Epithelial cell of alveolus of lung (primary cell): ENCODE measurements around the gene TLN1. TPM values are rescaled to one million over a fixed set of nuclear protein-coding genes. Genes with fewer than 3 reads are reported as not detected.

ENCODE experiments used
- total RNA-seq: library from RNA; depleted of rRNA; stranded (reverse); fragments of >200 nt; gene quantifications from 2 replicates; pipeline ENCODE4 v1.2.1, GENCODE V29; 2015

The TLN1 gene, protein sequence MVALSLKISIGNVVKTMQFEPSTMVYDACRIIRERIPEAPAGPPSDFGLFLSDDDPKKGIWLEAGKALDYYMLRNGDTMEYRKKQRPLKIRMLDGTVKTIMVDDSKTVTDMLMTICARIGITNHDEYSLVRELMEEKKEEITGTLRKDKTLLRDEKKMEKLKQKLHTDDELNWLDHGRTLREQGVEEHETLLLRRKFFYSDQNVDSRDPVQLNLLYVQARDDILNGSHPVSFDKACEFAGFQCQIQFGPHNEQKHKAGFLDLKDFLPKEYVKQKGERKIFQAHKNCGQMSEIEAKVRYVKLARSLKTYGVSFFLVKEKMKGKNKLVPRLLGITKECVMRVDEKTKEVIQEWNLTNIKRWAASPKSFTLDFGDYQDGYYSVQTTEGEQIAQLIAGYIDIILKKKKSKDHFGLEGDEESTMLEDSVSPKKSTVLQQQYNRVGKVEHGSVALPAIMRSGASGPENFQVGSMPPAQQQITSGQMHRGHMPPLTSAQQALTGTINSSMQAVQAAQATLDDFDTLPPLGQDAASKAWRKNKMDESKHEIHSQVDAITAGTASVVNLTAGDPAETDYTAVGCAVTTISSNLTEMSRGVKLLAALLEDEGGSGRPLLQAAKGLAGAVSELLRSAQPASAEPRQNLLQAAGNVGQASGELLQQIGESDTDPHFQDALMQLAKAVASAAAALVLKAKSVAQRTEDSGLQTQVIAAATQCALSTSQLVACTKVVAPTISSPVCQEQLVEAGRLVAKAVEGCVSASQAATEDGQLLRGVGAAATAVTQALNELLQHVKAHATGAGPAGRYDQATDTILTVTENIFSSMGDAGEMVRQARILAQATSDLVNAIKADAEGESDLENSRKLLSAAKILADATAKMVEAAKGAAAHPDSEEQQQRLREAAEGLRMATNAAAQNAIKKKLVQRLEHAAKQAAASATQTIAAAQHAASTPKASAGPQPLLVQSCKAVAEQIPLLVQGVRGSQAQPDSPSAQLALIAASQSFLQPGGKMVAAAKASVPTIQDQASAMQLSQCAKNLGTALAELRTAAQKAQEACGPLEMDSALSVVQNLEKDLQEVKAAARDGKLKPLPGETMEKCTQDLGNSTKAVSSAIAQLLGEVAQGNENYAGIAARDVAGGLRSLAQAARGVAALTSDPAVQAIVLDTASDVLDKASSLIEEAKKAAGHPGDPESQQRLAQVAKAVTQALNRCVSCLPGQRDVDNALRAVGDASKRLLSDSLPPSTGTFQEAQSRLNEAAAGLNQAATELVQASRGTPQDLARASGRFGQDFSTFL (N-terminal part only)
- 184 and 414 TPM in 2 replicates for total RNA-seq

DNA sequence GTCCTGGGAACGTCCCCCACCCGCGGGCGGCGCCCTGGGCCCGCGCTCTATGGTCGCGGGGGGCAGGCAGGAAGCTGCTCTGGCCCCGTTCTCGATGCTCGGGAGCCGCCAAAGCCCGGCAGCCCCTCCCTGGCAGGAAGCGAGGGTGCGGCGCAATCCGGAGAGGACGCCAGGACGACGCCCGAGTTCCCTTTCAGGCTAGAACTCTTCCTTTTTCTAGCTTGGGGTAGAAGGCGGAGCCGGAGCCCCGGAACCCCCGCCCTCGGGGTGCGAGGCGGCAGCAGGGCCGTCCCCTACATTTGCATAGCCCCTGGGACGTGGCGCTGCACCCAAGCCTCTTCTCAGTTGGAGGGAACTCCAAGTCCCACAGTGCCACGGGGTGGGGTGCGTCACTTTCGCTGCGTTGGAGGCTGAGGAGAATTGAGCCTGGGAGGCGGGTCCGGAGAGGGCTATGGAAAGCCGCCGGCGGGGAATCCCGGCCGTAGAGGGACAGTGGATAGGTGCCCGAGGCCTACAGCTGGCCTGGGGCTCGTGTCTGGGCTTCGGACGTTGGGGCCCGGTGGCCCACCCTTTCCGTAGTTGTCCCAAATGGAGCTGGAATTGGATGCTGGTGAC is at the start of gene TLN1, which contains the start of gene CREB3:
TSS of gene TLN1 (minus strand) at position 11 of the 615 bp plus-strand sequence. CDS start 6,501 bp downstream, outside the sequence.
TSS of gene CREB3 (plus strand) at position 482 of the 615 bp plus-strand sequence. CDS start at position 589, 107 bp downstream.

GRCh38 chr9:35754264-35754663 is 22.3 kb upstream of the TLN1 start, which contains the start of gene MSMP:
MSMP (minus strand) TSS chr9:35754276; CDS start chr9:35754129, 147 bp downstream.

DNA sequence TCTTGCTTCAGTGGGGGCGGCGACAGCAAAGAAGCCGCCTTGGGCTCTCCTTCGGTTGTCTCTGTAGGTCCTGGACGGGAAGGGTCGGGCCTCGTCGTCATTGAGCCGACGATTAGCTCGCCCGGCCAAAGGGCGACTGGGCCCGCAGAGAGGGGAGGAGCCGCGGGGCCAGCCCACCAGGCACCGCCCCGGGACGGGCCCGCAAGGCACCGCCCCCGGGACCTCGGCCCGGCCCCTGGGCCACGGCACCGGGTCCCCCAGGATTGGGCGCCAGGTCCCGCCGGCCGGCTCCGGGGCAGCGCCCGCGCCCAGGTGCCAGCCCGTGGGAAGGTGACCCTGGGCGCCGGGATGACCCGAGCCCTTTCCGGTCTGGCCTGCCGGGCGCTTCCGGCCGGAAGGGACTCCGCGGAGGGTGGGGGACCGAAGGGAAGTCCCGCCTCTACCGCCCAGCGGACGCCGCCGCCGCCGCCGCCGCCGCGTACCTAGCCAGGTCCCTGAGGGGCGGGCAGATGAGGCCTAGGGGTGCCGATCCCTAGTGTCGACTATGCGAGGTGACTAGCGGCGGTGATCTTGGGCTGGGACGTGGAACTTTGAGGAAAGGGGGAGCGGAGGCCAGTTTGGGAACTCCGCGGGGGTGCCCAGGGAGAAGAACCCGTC is 17.0 kb upstream of the TLN1 start, which contains the start of the genes GBA2 and RGP1:
TSS of gene GBA2 (minus strand) at position 371 of the 657 bp plus-strand sequence. CDS start 524 bp downstream, outside the sequence.
TSS of gene RGP1 (plus strand) at position 430 of the 657 bp plus-strand sequence. CDS start 469 bp downstream, outside the sequence.

GRCh38 chr9:35689542-35690293 is 42.3 kb downstream of the TLN1 start, which contains the start of gene TPM2:
TPM2 (minus strand) TSS chr9:35689925; CDS start chr9:35689817, 108 bp downstream.

GRCh38 chr9:35673132-35674024 is 58.6 kb downstream of the TLN1 start, which contains the start of gene CA9:
CA9 (plus strand) TSS chr9:35673928; CDS start chr9:35673960, 32 bp downstream.

DNA sequence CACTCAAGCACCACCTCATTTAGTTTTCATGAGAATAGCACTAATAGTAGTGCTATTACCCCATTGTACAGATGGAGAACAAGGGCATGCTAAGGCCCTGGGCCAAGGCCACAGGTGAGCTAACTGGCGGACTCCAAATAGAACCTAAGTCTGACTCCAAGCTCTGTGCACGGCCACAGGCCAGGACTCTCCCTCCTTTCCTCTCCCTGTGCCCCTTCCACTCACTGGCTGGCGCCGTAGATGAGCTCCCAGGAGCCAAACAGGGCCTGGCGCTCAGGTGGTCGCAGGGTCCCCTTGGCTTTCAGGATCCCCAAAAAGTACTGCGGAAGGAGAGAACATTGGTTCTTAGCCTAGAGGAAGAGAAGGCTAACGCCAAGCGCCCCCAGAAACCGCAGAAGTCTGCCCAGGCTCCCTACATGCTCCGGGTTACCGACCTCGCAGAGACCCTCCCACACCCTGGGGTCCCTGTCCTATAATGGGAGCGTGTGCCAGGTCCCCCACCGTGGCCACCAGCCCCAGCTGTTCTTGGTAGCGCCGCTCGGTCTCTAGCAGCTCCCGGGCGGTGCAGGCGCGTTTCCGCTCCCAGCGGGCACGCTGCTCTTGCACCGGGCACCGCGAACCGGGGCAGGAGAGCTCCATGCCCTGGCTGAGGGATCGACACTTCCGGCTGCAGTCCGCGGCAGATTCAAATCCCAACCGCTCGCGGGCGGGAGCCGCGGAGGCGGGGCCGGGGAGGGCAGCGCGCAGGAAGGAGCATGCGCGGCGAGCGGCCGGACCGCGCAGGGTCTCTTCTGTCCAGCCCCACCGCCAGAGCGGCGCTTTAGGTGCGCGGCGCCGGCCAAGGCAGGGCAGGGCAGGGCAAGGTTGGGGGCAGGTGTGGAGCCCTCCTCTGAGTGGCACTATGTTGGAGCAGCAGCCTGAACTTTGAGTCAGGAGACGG is 67.2 kb downstream of the TLN1 start, which contains the start of gene ARHGEF39:
TSS of gene ARHGEF39 (minus strand) at position 665 of the 940 bp plus-strand sequence. CDS start at position 639, 26 bp downstream.

GRCh38 chr9:35658137-35658967 is 73.6 kb downstream of the TLN1 start, which contains the start of gene CCDC107:
CCDC107 (plus strand) TSS chr9:35658292; CDS start chr9:35658380, 88 bp downstream.

GRCh38 chr9:35657546-35658136 is 74.4 kb downstream of the TLN1 start, which contains the start of gene RMRP:
RMRP (minus strand) TSS chr9:35658019.

DNA sequence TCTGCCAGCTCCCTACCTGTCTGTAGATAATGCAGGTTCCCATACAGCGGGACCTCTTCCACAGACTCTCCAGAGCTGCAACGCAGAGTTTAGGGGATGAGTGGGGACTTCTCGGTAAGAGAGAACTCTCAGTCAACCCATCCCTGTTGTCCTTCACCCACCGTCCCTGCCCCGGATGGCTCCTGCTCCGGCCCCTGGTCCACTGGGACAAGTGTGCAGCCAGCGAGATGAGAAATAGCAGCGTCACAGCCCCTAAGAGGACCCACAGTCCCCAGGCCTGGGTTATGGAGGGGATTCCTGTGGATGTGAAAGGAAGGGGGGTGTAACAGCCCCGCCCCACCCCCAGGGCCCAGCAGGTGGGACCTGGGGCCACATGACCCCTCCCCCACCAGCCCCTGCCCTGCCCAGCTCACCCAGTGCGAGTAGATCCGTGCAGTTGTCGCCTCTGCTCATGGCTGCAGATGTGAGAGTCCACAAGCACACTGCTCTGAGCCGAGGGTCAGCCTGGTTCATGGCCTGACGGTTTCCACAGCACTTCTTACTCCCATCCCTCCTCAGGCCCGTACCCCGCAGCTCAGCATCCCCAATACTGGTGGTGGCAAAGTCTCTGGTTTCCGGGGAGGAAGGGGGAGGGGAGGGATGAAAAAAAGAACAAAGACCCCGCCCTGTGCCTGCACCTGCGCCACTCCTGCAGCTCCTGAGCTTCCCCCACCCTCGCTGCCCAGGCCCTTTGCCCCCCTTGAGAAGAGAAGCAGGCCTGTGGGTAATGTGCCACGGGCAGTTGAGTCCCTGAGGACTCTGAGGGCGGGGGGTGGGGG is 81.4 kb downstream of the TLN1 start, which contains the start of gene SIT1:
TSS of gene SIT1 (minus strand) at position 591 of the 818 bp plus-strand sequence. CDS start at position 513, 78 bp downstream.

Other genes with a start within 250 kb of the TLN1 start
- gene RUSC2, start 242.1 kb downstream of the TLN1 start, total RNA-seq = 26.3 and 27.8 TPM in 2 replicates
- gene TESK1, start 126.9 kb downstream of the TLN1 start, total RNA-seq = 11.9 and 13.4 TPM in 2 replicates
- 0.39 and 1.1 TPM in 2 replicates for gene CD72, start 113.8 kb downstream of the TLN1 start, total RNA-seq
- not detected in 2 replicates for gene SIT1, start 81.3 kb downstream of the TLN1 start, total RNA-seq
- gene RMRP, start 74.2 kb downstream of the TLN1 start, total RNA-seq = 5,375 and 9,932 TPM in 2 replicates
- 9.1 and 11.4 TPM in 2 replicates for gene CCDC107, start 73.9 kb downstream of the TLN1 start, total RNA-seq
- 3.7 and 40.2 TPM in 2 replicates for gene ARHGEF39, start 67.0 kb downstream of the TLN1 start, total RNA-seq
- gene CA9, start 58.3 kb downstream of the TLN1 start, total RNA-seq = 6.7 and 52.0 TPM in 2 replicates
- gene TPM2, start 42.3 kb downstream of the TLN1 start, total RNA-seq = 464 and 956 TPM in 2 replicates
- gene CREB3, start 471 bp upstream of the TLN1 start, total RNA-seq = 49.4 and 88.2 TPM in 2 replicates
- gene GBA2, start 17.0 kb upstream of the TLN1 start, total RNA-seq = 14.7 and 19.6 TPM in 2 replicates
- 14.9 and 23.8 TPM in 2 replicates for gene RGP1, start 17.1 kb upstream of the TLN1 start, total RNA-seq
- gene MSMP, start 22.1 kb upstream of the TLN1 start, total RNA-seq = not detected in 2 replicates
- 19.0 and 27.6 TPM in 2 replicates for gene NPR2, start 59.4 kb upstream of the TLN1 start, total RNA-seq
- 0.26 and 0.48 TPM in 2 replicates for gene SPAG8, start 80.1 kb upstream of the TLN1 start, total RNA-seq
- 26.4 and 45.3 TPM in 2 replicates for gene HINT2, start 82.8 kb upstream of the TLN1 start, total RNA-seq
- not detected in 2 replicates for gene FAM221B, start 96.5 kb upstream of the TLN1 start, total RNA-seq
- 2.3 and 6.9 TPM in 2 replicates for gene TMEM8B, start 97.0 kb upstream of the TLN1 start, total RNA-seq
- gene OR13J1, start 138.2 kb upstream of the TLN1 start, total RNA-seq = not detected in 2 replicates
- 0.13 and 3.4 TPM in 2 replicates for gene HRCT1, start 174.0 kb upstream of the TLN1 start, total RNA-seq
- gene SPAAR, start 177.3 kb upstream of the TLN1 start, total RNA-seq = 0.39 and 1.2 TPM in 2 replicates
- gene OR2S2, start 226.0 kb upstream of the TLN1 start, total RNA-seq = 0.39 TPM in 1 of 2 replicates, not detected in the other